Stimulated activated CD8-positive, alpha-beta memory T cell treated with anti-CD3 and anti-CD28 coated beads, Interleukin-12 subunit alpha, Interleukin-12 subunit beta, amount 100 ng/mL, for 1 hour (primary cell): ENCODE data around the gene MTHFD2.
"Not testable (repeated sequence)": the region's sequence is repeated elsewhere in the genome, so short reads cannot be mapped to it uniquely, and the experiment has no call there.

Experiments used
- DNase-seq: peaks from one replicate; pipeline ENCODE4 v3.0.0-alpha.2; 2020; ENCODE audit warnings: low read depth

MTHFD2 gene

GRCh38 chr2:74197049-74197448 is 1.4 kb upstream of the MTHFD2 start:
- DNase-seq = no peak

DNA sequence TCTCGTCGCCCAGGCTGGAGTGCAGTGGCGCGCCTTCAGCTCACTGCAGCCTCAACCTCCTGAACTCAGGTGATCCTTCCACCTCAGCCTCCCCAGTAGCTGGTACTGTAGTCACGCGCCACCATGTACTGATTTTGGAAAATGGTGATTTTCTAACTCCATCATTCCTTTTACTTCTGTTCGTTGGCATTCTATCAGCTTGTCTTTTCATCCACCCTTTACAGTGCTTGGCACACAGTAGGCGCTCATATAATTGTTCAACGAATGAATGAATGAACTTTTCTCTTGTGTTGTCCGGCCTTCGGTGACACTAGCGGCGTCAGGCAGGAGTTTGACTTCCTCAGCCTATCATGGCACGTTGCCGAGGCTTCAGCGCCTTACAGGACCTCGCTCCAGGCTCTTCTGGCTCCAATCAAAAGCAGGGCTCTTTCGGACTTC is 373 bp upstream of the MTHFD2 start:
- no peak for DNase-seq

GRCh38 chr2:74199275-74199701 is 873 bp downstream of the MTHFD2 start:
- no peak for DNase-seq

DNA sequence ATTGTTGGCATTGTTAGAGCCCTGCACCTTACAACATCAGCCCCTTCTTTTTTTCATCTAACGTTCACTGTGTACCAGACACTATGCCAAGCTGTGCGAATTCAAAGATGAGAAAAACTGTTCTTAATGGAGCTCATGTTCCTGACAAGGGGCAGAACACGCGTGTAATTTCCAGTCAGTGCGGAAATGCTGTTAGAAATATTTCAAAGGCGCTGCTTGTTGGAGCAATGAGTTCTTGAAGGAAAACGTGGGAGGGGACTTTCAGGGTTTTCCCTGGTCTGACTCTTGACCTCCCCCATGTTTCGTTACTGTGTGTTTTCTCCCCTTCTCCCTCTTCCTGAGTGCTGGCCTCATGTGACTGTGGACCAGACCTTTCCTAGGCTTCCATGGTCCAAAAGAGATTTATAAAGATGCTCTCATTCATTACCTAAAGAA is 1.5 kb downstream of the MTHFD2 start:
- DNase-seq = no peak

- DNase-seq = no peak
Measured at GRCh38 chr2:74201196-74201595, 2.8 kb downstream of the MTHFD2 start.

GRCh38 chr2:74201596-74201995 is 3.2 kb downstream of the MTHFD2 start:
- no peak for DNase-seq

GRCh38 chr2:74204436-74204835 is 6.0 kb downstream of the MTHFD2 start:
- no peak for DNase-seq

GRCh38 chr2:74205113-74205512 is 6.7 kb downstream of the MTHFD2 start:
- DNase-seq = no peak

- DNase-seq = no peak
Measured at GRCh38 chr2:74205596-74205995, 7.2 kb downstream of the MTHFD2 start.

GRCh38 chr2:74206180-74206688 is 7.8 kb downstream of the MTHFD2 start:
- DNase-seq = no peak

DNA sequence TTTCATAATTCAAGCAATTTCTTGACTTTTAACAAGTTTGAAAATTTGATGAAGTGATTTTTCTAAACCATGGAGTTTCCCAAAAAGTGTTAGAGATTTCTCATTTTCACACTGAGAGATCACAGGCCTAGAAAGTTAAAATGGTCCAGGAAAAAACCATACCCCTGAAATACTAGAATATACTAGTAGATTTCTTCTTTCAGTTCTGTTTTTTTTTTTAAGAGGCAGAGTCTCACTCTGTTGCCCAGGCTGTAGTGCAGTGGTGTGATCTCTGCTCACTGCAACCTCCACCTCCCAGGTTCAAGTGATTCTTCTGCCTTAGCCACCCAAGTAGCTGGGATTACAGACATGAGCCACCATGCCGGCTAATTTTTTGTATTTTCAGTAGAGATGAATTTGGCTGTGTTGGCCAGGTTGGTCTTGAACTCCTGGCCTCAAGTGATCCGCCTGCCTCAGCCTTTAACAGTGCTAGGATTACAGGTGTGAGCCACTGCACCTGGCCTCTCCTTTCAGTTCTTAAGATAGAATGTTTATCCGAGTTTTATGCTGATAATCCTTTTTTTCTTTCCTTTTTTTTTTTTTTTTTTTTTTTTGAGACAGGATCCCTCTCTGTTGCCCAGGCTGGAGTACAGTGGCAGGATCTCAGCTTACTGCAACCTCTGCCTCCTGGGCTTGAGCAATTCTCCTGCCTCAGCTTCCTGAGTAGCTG is 14.4 kb downstream of the MTHFD2 start:
- DNase-seq = no peak

GRCh38 chr2:74215771-74216170 is 17.4 kb downstream of the MTHFD2 start:
- DNase-seq = not testable (repeated sequence)

DNA sequence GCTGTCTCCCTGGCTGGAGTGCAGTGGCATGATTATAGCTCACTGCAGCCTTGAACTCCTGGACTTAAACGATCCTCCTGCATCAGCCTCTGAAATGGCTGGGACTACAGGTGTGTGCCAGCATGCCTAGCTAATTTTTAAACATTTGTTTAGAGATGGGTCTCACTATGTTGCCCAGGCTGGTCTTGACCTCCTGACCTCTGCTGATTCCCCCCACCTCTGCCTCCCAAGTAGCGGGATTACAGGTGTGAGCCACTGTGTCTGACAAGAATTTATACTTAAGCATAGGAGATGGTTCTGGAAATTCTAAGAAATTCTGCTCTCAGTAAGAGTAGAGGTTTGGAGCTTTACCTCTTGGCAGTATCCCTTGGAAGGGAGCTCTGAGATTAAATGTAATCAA is 18.2 kb downstream of the MTHFD2 start:
- no peak for DNase-seq

DNA sequence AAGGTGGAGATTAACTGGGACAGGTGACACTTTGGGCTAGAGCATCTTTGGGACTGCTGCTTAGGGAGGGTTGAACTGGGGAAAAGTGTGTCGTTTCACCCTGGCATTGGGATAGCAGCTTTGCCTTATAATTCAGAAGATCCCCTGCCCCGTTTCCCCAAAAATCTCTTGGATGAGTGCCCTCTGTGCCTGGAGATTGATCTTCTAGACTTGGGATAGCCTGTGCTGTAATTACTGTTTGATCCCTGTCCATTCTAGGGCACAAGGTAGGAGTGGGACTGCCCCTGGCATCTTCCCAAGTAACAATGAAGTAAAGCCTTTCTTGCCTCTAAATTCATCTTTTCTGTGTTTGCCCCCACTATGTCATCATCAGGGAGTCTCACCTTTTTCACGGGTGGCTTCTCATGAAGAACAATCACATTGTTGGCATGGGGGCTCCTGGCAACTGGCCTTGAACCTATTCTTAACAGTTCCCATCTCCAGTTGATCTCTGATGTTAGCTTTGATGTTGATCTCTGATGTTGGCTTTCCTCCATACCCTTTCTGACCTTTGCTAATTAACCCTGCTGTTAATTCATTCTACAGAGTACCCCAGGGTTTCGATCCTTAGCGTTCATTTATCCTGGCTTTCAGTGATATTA is 21.6 kb downstream of the MTHFD2 start:
- DNase-seq = no peak

GRCh38 chr2:74221091-74221490 is 22.7 kb downstream of the MTHFD2 start:
- no peak for DNase-seq

GRCh38 chr2:74221604-74222299 is 23.3 kb downstream of the MTHFD2 start:
- no peak for DNase-seq

DNA sequence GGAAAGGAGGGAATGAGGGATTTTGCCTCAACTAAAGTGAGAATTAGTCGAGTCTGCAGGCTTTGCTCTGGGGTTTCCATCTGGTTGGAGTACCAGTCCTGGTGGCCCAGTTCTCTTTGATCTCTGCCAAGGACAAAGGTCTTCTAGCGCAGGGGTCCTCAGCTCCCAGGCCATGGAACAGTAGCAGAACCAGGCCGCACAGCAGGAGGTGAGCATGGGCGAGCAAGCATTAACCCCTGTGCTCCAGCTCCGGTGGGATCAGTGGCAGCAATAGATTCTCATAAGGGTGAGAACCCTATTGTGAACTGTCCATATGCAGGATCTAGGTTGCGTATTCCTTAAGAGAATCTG is 23.9 kb downstream of the MTHFD2 start:
- DNase-seq = no peak

DNA sequence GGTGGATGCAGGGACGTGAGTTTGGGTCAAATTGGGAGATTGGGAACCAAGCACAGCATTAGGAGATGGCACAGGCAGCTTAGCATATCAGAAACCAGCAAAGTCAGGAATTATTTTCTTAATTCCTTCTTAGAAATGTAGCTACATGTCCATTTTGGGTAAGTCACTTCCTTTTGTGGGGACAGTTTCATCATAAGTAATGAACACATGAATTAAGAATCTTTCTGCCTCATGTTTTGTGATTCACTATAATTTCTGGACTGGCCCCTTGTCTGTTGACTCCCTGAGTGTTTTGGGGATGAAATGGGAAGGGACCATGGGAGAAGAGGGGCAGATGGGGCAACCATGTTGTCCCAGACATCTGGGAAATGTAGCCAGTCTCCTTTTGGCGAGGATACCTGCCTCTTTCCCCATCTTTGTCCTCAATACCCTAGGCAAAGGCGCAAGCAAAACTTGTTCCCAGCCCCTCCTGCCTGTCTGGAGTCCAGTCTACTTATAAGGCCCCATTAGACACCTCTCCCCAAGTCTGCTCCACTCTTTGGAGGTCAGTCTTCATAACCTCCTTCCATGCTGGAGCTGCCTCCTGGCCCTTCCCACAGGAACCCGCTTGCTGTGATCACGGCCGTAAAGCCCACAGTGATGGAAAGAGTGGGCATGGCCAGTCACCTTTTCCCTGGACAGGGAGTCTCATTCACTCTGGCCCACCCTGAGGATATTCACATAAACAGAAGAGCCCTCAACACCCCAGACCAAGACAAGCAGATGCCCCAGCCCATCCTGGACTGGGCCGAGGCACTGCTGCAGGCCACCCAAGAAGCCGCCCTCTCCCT is 25.7 kb downstream of the MTHFD2 start:
- no peak for DNase-seq

DNA sequence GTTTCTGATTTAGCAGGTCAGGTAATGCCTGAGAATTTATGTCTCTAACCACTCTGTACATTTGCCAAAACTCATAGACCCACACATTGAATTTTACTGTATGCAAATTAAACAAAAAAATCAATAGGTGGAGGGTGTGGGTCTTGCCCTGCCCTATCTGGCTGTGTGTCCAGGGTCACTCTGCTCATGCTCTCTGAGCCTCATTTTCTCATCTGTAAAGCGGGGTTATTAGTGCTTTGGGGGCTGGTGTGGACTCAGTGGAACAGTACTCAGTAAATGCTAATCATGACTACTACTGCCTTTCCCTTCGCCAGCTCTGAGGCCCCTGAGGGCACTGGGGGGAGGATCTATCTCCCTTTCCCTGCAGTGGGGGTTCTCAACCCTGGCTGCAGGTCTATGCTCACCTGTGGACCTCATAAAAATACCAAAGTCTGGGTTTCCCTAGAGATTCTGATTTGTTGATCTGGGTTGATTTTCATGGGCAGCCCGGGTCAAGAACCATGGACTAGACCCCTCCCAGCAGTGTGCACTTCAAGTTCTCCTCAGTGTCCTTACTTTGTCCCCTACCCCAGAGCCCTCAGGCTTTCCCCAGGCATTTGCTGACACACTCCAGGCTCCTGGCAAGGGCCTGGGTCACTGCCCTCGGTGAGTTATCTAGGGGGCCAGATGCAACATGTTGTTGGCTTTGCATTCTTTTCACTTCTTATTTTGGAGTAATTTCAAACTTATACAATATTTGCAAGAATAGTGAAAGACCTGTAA is 27.5 kb downstream of the MTHFD2 start:
- no peak for DNase-seq

- DNase-seq = no peak
Measured at GRCh38 chr2:74226648-74227213, 28.3 kb downstream of the MTHFD2 start.

- no peak for DNase-seq
Measured at GRCh38 chr2:74227646-74228045, 29.2 kb downstream of the MTHFD2 start.
